ENCODE data around the gene SSBP4. TPM values are rescaled to one million over a fixed set of nuclear protein-coding genes. Genes with fewer than 3 reads are reported as not detected.

Gene SSBP4
- total and polyA plus RNA-seq, 3 donors from 2014 or later: 80.5 to 118 (median 90.3) TPM

DNA sequence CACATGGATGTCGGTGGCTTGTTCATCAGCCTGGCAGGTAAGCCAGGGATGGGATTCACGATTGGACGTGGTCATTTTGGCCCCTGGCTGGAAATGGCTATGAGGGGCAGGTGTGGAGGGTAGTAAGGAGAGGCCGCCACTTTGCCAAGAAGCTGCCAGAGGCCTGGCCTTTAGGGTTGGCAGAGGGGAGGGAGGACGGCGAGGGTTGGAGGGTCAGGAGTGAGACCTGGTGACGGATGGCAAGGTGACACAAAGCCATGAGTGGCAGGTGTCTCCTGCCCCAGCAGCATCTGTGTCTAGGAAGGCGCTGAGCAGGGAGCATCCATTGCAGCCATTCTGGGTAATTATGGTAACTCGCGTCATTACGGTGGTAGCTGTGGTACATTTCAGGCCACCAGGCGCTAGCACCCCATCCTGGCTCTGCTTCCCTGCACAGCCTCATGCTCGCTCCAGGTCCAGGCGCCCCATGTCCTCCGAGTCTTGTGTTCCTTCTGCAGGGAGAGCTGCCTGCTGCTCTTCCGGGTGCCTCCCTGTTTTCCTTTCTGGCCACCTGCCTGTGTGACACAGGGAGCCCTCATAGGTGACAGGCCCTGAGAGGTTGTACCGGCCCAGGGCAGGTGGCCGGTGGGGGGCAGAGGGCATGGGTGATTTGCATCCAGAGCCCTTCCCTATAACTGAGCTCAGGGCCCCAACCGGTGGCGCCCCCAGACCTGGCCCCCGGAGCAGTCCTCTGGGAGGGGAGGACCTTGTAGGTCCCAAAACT lies 4.2 kb downstream of the SSBP4 start:
- peak overlapping the region in 1 of 2 donors; percentile 76 for H3K27ac ChIP-seq
- no peak for DNase-seq
- TF ChIP-seq, protein P1, sequence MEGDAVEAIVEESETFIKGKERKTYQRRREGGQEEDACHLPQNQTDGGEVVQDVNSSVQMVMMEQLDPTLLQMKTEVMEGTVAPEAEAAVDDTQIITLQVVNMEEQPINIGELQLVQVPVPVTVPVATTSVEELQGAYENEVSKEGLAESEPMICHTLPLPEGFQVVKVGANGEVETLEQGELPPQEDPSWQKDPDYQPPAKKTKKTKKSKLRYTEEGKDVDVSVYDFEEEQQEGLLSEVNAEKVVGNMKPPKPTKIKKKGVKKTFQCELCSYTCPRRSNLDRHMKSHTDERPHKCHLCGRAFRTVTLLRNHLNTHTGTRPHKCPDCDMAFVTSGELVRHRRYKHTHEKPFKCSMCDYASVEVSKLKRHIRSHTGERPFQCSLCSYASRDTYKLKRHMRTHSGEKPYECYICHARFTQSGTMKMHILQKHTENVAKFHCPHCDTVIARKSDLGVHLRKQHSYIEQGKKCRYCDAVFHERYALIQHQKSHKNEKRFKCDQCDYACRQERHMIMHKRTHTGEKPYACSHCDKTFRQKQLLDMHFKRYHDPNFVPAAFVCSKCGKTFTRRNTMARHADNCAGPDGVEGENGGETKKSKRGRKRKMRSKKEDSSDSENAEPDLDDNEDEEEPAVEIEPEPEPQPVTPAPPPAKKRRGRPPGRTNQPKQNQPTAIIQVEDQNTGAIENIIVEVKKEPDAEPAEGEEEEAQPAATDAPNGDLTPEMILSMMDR (IDR thresholded peaks at IDR 0.05): no peak
- no peak for TF ChIP-seq POLR2A (IDR thresholded peaks at IDR 0.05)
- H3K4me1 ChIP-seq: peaks cover 64% of the 10 kb centered on the region
- no peaks in the 10 kb centered on the region for H3K36me3 ChIP-seq (ENCODE audit: low read depth, missing control alignments)
- no peaks in the 10 kb centered on the region for H3K27me3 ChIP-seq
- H3K9me3 ChIP-seq: no peaks in the 10 kb centered on the region
- H3K4me3 ChIP-seq: no peak overlapping the region
- intact Hi-C loops (cut with DNase I; ENCODE audit: low total_unique reads): no loop called here
- 78 to 79% methylated on average over 13 to 21 of the region's 21 CpGs for WGBS, 2 donors

DNA sequence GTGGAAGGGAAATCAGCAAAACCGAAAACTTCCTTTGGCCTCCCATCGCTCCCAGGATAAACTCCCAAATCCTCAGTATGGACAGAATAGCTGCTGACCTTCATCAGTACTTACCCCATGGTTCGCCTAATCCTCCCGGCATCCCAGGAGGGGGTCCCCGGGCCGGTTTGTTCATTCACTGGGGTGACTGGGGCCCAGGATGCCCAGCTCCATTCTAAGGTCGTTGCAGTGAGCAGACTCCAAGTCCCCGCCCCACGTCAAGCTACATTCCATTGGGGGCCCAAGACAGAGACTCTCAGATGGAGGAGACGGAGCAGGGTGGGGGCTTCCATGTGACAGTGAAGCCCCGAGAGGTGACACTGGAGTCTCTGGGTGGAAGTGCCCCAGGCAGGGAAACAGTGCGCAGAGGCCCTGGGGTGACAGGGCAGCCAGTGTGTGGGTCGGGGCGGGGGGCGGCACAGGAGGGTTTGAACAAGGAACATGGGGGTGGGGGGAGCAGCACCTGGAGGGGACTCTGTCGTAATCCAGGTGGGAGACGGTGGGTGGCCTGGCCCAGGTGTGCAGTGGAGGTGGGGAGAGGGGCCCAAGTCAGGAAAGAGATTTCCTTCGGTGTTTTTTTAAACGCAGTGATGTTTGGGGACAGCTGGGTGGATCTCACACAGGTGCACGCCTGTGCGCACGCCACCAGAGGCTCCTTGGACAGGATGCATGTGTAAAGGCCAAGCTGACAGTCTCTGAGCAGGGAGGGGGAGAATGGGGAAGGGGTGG lies 5.1 kb downstream of the SSBP4 start:
- Histone ChIP-seq H3K27ac (peak overlapping the region in 1 of 2 donors; percentile 76), H3K4me1 (peaks cover 66% of the 10 kb centered on the region), H3K9me3 (no peaks in the 10 kb centered on the region), H3K36me3 (ENCODE audit: low read depth, missing control alignments) (no peaks in the 10 kb centered on the region), H3K4me3 (no peak overlapping the region), H3K27me3 (no peaks in the 10 kb centered on the region)
- DNase-seq: no peak
- no peak for TF ChIP-seq POLR2A (IDR thresholded peaks at IDR 0.05)
- TF ChIP-seq, protein P1 (IDR thresholded peaks at IDR 0.05): no peak
- 73 to 77% methylated on average over 22 of the region's 22 CpGs for WGBS, 2 donors
- intact Hi-C loops (cut with DNase I; ENCODE audit: low total_unique reads): no loop called here

DNA sequence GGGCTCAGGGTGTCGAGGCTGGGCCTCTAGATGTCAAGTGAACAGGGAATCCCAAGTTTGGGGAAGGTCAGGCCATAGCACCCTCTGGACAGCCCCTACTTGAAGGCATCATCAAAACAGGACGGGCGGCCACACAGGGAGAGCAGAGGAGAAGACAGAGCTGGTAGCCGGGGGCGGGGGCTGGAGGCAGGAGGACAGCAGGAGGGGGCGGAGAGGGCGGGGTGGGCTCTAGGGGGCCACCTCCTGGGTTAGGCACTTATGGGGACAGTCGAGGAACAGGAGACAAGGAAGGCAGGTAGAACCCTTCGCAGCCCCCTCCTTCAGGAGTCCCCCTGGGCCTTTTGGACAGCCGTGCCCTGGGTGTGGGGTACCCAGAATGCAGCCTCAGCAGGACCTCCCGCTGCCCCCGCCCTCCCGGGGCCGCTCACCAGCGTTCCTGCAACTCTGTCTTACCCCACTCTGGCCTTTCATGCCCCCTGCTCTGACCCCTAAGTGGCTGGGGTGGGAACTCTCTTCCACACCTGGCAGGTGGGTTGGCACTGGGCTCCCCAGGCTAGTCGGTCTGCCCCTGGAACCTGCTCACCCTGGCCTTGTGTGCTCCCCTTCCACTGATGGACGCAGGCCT lies 5.8 kb downstream of the SSBP4 start:
- Histone ChIP-seq H3K4me3 (no peak overlapping the region), H3K27ac (peak overlapping the region in 1 of 2 donors; percentile 76), H3K27me3 (no peaks in the 10 kb centered on the region), H3K9me3 (no peaks in the 10 kb centered on the region), H3K36me3 (ENCODE audit: low read depth, missing control alignments) (no peaks in the 10 kb centered on the region), H3K4me1 (peaks cover 72% of the 10 kb centered on the region)
- no peak for DNase-seq
- intact Hi-C loops (cut with DNase I; ENCODE audit: low total_unique reads): no loop called here
- 74 to 78% methylated on average over 6 to 15 of the region's 17 CpGs for WGBS, 2 donors
- TF ChIP-seq, protein P1 (IDR thresholded peaks at IDR 0.05): no peak
- no peak for TF ChIP-seq POLR2A (IDR thresholded peaks at IDR 0.05)

DNA sequence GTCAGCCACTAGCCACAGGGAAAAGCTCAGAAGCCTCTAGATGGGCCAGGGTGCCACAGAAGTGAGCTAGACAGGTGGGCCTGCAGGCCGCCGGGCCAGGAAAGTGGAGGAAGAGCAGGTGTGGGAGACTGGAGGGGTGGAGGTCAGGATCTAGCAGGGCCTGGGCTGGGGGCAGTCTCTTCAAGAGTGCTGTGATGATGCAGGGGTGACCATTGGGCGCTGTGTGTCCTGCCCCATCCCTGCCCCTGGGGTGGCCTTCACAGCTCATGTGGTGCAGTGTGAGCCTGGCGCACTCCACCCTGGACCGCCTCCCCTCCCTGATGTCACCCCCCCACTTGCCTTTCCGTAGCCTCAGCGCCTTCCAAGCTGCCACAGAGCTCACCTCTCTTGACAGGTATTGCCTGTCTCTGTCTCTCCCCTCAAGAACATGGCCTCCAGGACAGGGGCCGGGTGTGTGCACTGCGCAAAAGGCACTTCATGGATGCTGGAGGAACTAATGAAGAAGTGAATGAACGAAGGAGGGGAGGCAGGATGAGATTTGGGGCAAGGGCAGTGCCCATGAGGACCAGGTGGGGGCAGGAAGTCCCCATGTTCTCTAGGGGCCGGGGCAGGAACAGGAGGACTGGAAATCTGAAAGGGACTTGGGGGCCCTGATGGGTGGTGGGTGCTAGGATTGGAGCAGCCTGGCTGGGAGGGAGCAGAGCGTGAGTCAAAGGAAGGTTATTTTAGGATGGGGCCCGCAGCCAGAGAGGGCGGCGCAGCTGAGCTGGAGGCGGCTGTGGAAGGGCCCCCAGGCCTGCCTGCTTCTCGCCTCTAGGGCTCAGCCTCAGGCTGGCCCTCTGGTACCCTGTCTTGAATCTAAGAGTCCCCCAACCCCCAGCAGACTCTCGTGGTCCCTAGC lies 6.6 kb downstream of the SSBP4 start:
- no peaks in the 10 kb centered on the region for H3K9me3 ChIP-seq
- TF ChIP-seq, protein P1 (IDR thresholded peaks at IDR 0.05): no peak
- TF ChIP-seq POLR2A (IDR thresholded peaks at IDR 0.05): no peak
- intact Hi-C loops (cut with DNase I; ENCODE audit: low total_unique reads): no loop called here
- 50 to 67% methylated on average over 18 of the region's 18 CpGs for WGBS, 2 donors
- DNase-seq: peak; percentile 76
- H3K27me3 ChIP-seq: no peaks in the 10 kb centered on the region
- no peak overlapping the region for H3K4me3 ChIP-seq
- H3K4me1 ChIP-seq: peaks cover 70% of the 10 kb centered on the region
- H3K27ac ChIP-seq: peak overlapping the region; percentile 76 to 81
- no peaks in the 10 kb centered on the region for H3K36me3 ChIP-seq (ENCODE audit: low read depth, missing control alignments)

Data from testis (tissue), 3 donors.